Glutamatergic neuron (in vitro differentiated cells): Measurements from ENCODE around the gene QARS1. TPM values are rescaled to one million over a fixed set of nuclear protein-coding genes. Genes with fewer than 3 reads are reported as not detected.

Source experiments
- DNase-seq: peaks from one replicate; pipeline ENCODE4 v3.0.0; 2022
- H3K27ac Mint-ChIP-seq: one replicate; pipeline ENCODE4 v1.8.0; 2020; ENCODE audit warnings: mild to moderate bottlenecking, mixed read lengths, inconsistent platforms; ENCODE audit not compliant: unreplicated experiment
- H3K27me3 Mint-ChIP-seq: one replicate; pipeline ENCODE4 v1.8.0; 2020; ENCODE audit warnings: mild to moderate bottlenecking, moderate library complexity, mixed read lengths, inconsistent platforms; ENCODE audit not compliant: unreplicated experiment
- H3K36me3 Mint-ChIP-seq: one replicate; pipeline ENCODE4 v1.8.0; 2020; ENCODE audit warnings: mild to moderate bottlenecking, mixed read lengths, inconsistent platforms; ENCODE audit not compliant: unreplicated experiment
- H3K4me1 Mint-ChIP-seq: one replicate; pipeline ENCODE4 v1.8.0; 2020; ENCODE audit warnings: mild to moderate bottlenecking, low read depth, mixed read lengths, inconsistent platforms; ENCODE audit not compliant: unreplicated experiment
- H3K4me3 Mint-ChIP-seq: one replicate; pipeline ENCODE4 v1.8.0; 2020; ENCODE audit warnings: mild to moderate bottlenecking, mixed read lengths, inconsistent platforms; ENCODE audit not compliant: unreplicated experiment
- H3K9me3 Mint-ChIP-seq: one replicate; pipeline ENCODE4 v1.8.0; 2020; ENCODE audit warnings: mild to moderate bottlenecking, moderate library complexity, mixed read lengths, inconsistent platforms; ENCODE audit not compliant: unreplicated experiment
- CTCF ChIP-seq: fragments of 200-600 bp; sonication (generic); IDR thresholded peaks from one replicate; pipeline ENCODE4 v1.5.0; 2021; ENCODE audit not compliant: partially characterized antibody, unreplicated experiment
- total RNA-seq: library from RNA; stranded (reverse); fragmentation: NEBNext Ultra II Directional; extraction: Animal tissue kit (Norgen Biotek cat#: 25700); gene quantifications from one replicate; pipeline ENCODE4 v1.2.1, GENCODE V29; 2021; ENCODE audit not compliant: unreplicated experiment

Gene QARS1
- total RNA-seq, 1 donor from 2014 or later = 266 TPM

GRCh38 chr3:49112262-49112661, 7.7 kb upstream of the QARS1 start:
- Mint-ChIP-seq H3K36me3 (no peaks in the 10 kb centered on the region), H3K27ac (no peak overlapping the region), H3K27me3 (peaks cover 5% of the 10 kb centered on the region), H3K9me3 (peaks cover under 1% of the 10 kb centered on the region), H3K4me3 (no peak overlapping the region), H3K4me1 (no peaks in the 10 kb centered on the region)
- DNase-seq = no peak
- no peak for TF ChIP-seq CTCF

GRCh38 chr3:49111347-49111746, 6.8 kb upstream of the QARS1 start:
- no peak for TF ChIP-seq CTCF
- no peak for DNase-seq
- H3K4me1 Mint-ChIP-seq = no peaks in the 10 kb centered on the region
- H3K36me3 Mint-ChIP-seq = no peaks in the 10 kb centered on the region
- peaks cover 4% of the 10 kb centered on the region for H3K27me3 Mint-ChIP-seq
- H3K27ac Mint-ChIP-seq = no peak overlapping the region
- H3K4me3 Mint-ChIP-seq = no peak overlapping the region
- H3K9me3 Mint-ChIP-seq = no peaks in the 10 kb centered on the region

- peaks cover 3% of the 10 kb centered on the region for H3K27me3 Mint-ChIP-seq
- TF ChIP-seq CTCF = no peak
- no peaks in the 10 kb centered on the region for H3K9me3 Mint-ChIP-seq
- peaks cover under 1% of the 10 kb centered on the region for H3K4me1 Mint-ChIP-seq
- no peaks in the 10 kb centered on the region for H3K36me3 Mint-ChIP-seq
- DNase-seq = no peak
- H3K4me3 Mint-ChIP-seq = no peak overlapping the region
- H3K27ac Mint-ChIP-seq = no peak overlapping the region
Measured at GRCh38 chr3:49110780-49111179, 6.2 kb upstream of the QARS1 start.

- TF ChIP-seq CTCF = no peak
- H3K9me3 Mint-ChIP-seq = peaks cover 3% of the 10 kb centered on the region
- peaks cover 3% of the 10 kb centered on the region for H3K4me1 Mint-ChIP-seq
- no peak overlapping the region for H3K4me3 Mint-ChIP-seq
- no peaks in the 10 kb centered on the region for H3K36me3 Mint-ChIP-seq
- no peak for DNase-seq
- H3K27ac Mint-ChIP-seq = no peak overlapping the region
- peaks cover 4% of the 10 kb centered on the region for H3K27me3 Mint-ChIP-seq
Measured at GRCh38 chr3:49108346-49108745, 3.8 kb upstream of the QARS1 start.

GRCh38 chr3:49104052-49104426, 518 bp downstream of the QARS1 start:
- DNase-seq = no peak
- Mint-ChIP-seq H3K4me1 (peaks cover 5% of the 10 kb centered on the region), H3K9me3 (peaks cover 3% of the 10 kb centered on the region), H3K27ac (peak overlapping the region; percentile 87), H3K4me3 (peak overlapping the region; percentile 99), H3K36me3 (no peaks in the 10 kb centered on the region), H3K27me3 (peaks cover 8% of the 10 kb centered on the region)
- no peak for TF ChIP-seq CTCF
